NCI-H526 treated with DMSO at 0.1 percent for 48 hours (cell line): ENCODE measurements around the gene CEP41.

Source experiments
- DNase-seq: peaks from one replicate; lab custom pipeline; 2025; lab: John Stamatoyannopoulos, UW

The CEP41 gene

DNA sequence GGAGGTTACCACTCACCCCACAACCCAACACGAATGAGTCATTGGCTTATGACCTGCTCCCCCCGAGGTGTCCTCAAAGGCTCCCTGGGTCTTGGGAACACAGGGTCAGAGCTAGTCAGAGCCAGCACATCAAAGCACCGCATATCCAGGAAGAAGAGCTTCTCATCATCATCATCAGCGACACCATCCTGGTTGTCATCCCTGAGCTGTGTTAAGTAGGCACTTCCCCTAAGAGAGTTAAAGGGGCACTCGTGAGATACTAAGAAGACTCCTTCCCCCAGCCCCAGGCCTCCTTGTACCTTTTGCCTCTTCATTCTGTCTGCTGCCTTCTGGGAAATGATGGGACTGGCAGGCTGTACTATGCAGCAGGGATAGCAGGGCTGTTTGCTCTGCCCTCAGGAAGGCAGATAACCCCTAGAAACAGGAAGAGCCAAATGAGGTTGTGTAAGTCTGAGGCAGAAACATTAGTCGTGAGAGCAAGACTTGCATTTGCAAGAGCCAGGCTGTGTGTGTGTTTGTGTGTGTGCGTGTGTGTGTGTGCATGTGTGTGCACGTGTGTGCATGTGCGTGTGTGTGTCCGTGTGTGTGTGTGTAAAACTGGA lies 71.6 kb downstream of the CEP41 start:
- DNase-seq: no peak

DNA sequence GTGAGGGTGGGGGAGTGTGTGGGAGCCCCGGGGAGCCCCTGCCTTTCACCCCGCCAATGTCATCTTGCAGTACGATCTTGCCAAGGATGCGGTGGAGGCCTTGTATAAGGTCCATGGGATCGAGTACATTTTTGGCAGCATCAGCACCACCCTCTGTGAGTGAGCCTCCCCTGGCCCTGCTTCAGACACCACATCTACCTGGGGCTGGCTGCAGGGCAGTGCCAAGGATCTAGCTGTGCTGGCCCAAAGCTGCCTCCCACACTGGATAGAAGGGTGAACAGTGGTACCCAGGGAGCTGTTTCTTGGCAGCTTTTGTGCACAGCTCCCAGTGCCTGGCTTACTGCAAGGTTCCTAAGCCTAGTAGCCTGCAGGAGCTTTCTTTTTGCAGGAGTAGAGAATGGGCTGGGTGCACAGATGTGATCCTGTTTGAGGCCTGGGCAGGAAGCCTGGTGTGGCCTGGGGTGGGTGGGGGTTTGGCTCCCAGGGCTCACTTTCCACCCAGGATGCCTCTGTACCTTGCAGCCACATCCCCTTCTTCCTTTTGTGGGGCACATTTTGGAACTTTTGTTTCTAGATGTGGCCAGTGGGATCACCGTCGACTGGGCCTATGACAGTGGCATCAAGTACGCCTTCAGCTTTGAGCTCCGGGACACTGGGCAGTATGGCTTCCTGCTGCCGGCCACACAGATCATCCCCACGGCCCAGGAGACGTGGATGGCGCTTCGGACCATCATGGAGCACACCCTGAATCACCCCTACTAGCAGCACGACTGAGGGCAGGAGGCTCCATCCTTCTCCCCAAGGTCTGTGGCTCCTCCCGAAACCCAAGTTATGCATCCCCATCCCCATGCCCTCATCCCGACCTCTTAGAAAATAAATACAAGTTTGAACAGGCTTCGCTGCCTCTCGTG lies 72.7 kb downstream of the CEP41 start:
- DNase-seq: no peak

DNA sequence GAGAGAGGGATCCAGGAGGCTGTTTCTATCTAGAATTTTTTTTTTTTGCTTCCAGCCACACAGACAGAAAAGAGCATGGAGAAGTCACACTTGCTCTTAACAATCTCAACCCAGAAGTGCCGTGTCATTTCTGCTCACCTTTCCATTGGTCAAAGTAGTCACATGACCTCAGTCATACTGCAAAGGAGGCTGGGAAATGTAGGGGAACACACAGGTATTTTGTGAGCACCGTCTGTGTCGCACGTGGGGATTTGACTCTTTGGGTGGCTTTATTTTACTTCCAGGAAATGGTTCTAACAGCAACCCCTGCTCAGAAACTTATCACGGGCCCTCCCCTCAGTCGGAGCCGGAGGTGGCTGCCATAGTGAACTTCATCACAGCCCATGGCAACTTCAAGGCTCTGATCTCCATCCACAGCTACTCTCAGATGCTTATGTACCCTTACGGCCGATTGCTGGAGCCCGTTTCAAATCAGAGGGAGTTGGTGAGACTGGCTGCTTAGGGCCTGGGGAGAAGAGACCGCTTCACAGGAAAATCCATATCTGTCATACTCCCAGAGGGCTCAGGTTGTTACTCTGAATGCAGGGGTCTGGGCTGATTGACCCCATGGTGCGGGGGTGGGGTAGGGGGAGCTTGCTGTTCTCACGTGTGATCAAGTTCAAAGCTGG lies 73.6 kb downstream of the CEP41 start:
- no peak for DNase-seq

DNA sequence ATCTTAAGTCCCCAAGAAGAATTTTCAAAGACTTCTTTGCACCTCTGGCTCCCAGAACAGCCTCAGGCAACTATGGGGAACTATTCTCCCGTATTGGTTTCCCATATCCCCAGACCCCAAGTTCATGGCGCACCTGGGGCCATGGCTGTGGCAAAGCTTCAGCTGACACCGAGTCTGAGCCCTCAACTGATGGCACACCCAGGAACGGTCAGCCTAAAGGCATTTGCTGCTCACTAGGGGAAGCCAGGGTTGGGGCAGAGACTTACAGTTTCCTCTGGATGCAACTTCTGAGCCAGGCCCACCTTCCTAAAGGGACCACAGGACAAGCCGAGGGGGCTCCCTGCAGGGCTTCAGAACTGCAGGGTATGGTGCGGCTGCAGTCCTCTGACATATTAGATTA lies 74.3 kb downstream of the CEP41 start:
- DNase-seq: no peak

DNA sequence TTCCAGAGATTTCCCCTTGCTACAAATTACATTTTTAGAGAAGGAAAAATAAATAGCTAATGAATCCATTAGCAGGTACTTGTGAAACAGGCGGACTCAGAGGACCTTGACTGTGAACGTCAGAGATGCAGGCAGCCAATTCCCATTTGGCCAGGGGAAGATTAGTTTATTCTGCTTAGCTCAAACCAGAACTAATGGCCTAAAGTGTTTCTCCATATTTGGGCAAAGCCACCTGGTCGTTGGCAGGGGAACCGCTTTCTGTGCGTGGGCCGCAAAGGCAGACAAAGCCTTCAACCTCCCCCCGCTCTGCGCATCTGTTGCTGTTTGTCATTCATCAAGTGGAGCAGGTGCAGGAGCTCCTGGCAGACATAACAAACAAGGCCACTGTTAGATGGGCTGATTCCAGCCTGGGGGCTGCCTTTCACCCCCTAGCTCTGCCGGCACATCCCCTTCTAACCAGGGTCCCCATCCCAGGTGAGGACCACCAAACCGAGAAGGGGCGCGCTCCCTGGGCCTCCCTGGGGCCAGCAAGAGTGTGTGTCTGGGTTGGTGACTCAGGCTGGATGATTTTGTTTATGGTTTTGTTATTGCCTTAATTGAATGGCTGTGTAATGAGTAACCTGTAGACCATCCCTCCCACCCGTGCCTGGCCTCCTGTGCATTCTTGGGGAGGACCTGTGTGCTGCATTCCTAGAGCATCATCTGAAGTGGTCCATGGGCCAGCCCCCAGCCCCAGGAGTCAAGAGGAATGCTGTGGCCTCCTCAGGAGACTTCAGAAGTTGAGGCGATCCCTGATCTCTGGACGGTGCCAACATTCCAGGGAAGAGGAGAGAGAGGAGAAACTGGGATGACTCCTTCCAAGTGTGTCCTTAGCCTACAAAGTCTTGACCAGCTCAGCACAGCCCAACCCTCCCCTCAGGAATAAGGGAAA lies 75.0 kb downstream of the CEP41 start:
- peak; percentile 22 for DNase-seq

DNA sequence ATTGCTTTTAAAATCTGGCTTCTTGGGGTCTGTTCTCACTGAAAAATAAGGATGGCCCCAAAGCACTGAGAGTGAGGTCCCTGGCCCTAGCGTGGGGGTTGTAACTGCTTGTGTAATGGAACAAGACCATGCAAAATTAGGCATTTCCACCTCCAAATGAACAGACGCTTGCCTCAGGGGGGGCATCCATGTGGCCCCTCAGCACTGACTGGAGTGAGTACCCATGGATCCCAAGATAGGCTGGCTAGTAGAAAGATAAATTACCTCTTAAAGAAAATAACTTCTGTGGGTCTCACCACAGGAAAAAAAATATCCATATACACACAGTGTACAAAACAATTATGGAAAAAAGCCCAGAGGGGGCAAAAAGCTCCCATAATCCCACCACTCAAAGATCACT lies 75.7 kb downstream of the CEP41 start:
- no peak for DNase-seq

DNA sequence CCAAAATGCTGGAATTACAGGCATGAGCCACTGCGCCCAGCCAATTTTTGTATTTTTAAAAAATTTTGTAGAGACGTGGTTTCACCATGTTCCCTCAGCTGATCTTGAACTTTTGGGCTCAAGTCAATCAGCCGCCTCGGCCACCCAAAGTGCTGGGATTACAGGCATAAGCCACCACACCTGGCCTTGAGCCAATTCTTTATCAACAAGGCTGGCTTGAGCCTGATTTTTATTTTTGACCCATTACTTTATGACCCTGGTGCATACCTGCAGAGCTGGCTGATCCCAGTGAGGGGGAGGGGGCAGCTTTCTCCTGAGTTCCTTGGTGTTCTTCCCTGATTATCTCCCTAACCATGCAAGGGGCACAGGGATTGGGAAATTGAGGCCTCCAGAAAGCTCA lies 76.4 kb downstream of the CEP41 start:
- DNase-seq: no peak

DNA sequence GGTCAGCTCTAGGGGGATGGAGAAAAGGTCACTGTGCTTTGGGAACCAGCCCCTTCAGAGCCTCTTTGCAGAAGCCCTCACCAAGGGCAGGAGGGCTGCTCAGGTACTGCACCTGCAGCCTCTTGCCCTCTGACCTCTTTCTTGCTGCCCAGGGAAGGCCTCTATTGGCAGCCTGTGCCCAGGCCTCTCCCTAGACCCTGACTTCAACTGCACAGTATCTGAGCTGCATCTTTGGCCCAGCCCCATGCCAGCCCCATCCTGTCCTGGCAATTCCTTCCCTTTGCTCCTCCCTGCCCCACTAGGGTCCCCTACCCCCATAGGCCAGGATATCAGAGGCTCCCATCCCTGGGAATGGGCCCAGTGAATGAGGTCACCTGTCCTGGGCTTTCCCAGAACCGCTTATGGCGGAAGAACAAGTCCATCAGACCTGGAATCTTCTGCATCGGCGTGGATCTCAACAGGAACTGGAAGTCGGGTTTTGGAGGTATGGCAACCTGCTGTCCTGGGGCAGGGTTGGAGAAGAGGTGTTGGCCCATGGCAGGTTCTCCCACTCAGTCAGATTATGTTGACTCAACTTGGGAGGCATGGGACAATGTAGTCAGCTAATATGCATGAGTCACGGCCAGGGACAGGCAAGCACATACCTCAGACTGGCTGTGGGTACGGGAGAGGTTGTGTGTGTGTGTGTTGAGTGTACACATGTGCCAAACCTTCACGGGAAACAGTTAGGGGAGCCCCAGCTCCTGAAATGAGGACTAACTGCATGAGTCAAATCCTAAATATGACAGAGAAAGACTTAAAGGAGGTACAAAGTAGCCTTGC lies 77.6 kb downstream of the CEP41 start:
- no peak for DNase-seq

DNA sequence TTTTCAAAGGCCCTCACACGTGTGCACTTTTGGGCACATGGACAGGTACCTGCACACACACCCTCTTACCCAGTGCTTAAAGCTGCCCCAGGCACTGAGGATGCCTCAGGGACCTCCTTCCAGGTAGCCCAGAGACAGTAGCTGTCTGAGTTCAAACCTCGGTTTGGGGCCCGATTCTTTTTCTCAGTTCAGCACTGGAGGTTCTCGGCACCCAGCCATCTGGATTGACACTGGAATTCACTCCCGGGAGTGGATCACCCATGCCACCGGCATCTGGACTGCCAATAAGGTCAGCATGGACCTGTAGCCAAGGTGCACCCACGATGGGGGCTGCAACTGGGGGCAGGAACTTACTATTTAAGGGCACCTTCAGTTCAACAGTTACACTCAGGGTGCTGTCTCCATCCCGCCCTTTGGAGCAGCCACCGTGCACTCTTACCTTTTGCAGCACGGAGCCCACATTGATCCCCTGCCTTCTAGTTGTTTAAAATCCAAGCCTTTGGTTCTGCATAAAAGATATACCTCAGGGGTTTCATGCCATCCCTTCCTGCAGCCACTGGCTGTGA lies 78.5 kb downstream of the CEP41 start:
- DNase-seq: no peak

DNA sequence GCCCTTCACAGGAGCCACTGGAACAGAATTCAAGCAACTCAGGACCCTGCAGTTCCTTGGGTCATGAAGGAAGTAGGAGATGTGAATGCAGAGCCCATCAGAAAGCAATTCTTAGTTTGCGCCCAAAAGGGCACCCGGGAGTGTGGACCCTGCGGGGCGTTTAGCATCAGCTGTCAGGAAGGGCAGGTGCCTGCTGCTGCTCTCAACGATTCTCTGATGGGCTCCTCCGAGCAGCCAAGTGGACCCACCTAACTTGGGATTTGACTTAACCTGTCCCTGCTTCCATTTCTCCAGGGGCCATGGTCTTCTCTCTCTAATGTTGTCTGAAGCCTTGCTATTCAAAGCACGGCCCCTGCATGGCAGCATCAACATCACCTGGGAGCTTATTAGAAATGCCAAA lies 79.1 kb downstream of the CEP41 start:
- DNase-seq: no peak

DNA sequence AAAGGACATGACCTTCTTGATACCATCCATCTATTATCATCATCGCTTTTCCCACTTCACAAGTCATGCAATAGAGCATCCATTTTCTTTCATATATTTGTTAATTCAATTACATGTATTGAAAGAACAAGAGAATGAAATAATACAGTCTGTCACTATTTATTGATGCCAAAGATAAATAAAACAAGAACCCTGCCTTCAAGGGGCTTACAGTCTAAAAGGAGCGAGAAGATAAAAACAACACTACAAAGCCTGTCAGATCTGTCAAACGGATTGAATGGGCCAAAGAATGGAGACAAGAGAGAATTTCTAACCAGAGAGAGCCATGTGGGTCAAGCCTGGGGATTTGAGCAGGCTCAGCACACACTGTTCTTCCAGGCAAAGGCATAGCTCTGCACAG lies 80.3 kb downstream of the CEP41 start:
- no peak for DNase-seq

DNA sequence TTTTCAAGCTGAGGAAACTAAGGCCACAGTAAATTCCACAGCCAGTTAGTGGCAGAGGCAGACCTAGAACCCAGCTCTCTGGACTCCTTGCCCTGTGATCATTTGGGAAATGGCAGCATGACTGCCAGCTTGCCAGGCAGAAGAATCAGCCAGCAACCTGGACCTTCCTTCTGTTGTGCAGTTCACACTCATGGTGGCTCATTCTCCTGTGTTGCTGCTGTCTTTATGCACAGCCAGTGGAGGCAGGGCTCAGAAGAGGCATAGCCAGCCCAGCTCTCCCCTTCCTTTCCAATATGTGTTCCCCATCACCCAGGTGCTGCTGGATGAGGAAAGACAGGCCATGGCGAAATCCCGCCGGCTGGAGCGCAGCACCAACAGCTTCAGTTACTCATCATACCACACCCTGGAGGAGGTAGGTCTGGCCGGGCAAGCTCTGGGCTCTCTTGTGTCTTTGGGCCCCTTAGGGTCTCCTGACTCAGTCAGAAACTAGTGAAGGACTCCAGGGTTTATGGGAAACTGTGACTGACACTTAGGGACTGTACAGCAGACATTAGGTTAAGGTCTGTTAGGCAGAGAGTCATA lies 81.4 kb downstream of the CEP41 start:
- DNase-seq: no peak

DNA sequence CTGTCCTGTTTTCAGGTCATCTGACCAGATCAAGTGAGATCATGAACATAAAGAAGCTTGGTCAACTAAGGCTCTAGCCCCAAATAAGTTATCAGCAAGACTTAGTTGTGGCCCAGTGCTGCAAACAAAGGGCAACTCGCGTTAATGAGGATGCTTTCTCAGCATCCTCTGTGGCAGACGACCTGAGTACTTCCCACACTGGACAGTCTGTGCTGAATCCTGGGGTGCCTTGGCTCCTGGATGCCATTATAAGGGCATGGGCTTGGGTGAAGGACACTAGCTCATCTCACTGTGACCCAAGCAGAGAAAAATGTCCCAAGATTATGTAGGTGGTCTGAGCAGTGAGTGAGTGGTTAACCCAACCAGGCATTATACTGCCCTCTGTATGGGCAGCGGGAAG lies 82.3 kb downstream of the CEP41 start:
- no peak for DNase-seq

DNA sequence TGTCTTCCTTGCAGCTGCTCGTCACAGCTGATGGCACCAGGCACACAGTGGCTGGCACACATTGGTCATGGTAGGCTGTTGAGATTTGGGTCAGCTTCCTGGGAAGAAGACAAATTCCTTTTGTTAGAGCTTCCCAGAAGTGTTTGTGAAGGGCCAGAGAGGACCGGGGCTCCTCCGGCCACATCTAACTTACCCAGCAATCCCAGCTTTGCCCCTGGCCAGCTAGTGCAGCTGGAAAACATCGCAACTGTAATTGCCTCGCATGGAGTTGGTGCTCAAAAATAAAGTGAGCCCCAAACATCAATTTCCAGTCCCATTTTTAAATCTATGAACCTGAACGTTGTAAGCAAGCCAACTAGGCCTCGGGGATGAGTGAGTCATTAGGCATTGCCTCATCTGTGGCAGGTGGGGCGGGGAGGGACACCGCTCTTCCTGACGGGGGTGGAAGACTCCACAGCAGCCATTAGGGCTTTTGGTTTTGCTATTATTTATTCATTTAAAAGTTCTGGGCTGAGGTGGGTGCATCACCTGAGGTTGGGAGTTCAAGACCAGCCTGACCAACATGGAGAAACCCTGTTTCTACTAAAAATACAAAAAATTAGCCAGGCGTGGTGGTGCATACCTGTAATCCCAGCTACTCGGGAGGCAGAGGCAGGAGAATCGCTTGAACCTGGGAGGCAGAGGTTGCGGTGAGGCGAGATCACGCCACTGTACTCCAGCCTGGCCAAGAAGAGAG lies 83.8 kb downstream of the CEP41 start:
- no peak for DNase-seq

DNA sequence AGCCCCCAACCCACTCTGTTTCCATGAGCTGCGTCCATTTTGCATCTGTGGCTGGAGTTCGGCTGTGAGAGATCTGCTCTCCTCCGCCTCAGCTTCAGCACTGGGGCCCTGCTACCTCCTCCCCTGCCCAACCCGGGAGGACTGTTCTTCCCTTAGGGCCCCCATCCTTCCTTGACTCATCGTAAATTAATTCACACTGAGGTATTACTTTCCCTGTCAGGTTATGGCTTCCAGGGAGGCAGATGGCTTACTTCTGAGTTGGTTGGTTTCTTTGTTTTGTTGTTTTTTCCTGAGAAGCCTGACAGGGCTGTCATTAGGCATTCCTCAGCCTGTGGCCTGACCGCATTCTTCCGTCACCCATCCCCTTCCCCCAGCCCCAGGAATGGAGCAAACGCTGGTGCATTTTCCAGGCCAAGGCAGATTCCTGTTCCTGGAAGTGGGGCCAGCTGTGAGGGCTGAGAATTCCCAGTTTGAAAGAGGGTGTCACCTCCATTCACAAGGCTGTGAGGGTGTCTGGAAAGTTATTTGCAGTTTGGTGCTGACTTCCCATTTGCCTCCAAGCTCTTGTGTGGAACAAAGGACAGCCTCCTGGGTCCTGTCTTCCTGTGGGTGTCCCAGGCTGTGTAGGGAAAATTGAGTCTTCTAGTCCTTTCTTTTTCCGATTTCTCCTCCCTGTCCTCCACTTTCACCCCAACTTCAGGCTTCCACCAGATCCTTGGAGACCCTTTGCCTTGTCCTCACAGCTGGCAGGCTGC lies 84.5 kb downstream of the CEP41 start:
- DNase-seq: no peak

DNA sequence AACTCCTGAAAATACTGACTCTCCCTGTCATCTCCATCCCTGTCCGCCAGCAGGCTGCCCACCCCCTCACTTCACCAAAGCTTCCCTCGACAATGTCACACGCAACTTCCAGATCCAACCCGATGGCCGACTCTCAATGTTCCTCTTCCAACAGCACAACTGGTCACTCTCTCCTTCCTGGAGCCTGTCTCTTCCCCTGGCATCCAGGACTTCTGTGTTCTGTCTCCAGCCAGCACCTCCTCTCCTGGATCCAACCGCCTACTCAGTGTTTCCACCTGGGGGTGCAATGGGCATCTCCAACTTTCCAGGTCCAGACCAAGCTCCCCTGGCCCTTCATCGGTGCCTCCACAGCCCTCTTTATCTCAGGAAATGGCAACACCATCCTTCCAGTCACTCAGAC lies 87.6 kb downstream of the CEP41 start:
- DNase-seq: no peak

DNA sequence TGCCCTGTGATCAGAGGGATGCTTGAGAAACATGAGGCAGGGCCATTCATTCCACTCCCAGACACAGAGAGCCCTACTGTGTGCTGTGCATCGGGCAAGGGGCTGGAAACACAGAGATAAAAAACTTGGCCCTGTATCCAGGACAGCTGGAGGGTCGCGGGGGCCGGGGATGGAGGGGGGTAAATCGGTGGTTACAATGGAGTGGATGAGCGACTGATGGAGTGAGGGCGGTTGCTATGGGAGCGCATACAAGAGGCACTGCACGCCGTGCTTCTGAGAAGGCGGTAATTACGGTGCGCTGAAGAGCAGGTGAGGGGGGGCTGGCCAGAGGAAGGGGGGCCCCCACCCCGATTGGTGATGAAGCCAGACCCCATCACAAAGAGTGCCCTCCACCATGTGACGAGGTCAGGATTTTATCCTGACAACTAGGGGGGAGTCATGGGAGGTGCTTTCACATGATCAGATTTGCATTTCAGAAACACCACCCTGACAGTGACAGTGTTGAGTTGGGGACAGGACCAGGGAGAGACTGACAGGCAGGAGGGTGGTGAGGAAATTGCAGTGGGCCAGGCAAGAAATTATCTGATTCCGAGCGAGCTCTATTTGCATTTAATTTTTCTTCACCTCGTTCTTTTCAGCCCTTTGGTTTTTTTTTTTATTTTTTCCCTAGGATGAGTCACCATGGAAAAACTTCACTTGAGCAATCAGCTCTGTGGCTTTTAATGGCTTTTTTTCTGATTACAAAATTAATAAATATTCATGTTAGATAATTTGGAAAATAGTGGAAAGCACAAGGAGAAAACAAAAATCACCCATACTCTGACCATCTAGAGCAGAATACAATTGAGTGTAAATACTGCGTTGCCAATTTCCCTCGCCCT lies 88.4 kb downstream of the CEP41 start:
- DNase-seq: no peak

DNA sequence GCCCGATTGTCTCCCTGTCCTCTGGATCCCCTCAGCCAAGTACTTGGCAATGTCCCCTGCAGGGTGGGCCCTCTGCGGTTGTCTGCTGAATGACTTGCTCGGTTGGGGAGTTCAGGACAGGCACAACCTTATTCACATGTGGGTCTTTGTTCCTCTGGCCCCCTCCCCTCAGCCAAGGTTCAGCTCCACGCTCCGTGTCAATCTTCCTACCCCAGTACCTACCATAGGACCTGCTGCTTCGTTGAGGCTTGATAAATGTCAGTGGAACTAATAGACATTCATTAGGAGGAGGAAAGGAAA lies 89.1 kb downstream of the CEP41 start:
- DNase-seq: no peak
